Stimulated activated CD4-positive, alpha-beta T cell treated with anti-CD3 and anti-CD28 coated beads, Interleukin-15, amount 100 ng/mL, for 1 hour (primary cell): Measurements from ENCODE around the gene CMTM1.
"Not testable (repeated sequence)": the region's sequence is repeated elsewhere in the genome, so short reads cannot be mapped to it uniquely, and the experiment has no call there.

Experiments
- DNase-seq, 2 donors: peaks; one replicate each; pipeline ENCODE4 v3.0.0-alpha.2; 2020; ENCODE audit warnings: low read depth in 1 of 2, low spot score in 1 of 2

CMTM1 gene

DNA sequence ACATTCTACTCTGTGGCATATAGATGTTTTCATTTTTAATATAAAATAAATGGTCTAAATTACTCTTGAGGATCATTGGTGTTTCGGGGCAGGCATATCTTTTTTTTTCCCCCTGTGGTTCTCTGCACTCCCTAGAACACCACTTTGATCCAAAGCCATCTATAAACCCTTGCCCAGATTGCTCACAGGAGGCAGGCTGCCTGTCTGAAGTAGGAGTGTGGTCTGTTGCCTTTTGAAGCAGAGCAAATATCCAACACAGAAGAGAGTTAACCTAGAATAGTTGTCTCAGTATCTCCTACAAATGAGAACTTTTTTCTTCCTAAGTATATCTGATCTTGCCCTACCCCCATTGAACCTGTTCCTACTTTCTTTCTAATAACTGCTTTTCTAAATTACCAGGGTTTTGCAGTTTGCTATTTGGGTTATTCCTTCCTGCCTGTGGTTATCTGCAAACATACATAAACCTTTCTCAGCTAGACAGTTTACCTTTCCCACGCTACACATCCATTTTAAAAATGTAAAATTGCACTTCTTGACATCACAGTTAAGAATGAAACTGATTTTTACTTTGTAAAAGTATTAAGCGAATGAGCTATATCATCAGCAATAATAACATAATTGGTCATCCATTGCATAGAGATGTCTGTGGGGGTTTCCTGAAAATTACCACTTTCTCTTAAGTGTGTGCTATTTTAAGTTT lies 4.7 kb upstream of the CMTM1 start:
- no peak for DNase-seq

GRCh38 chr16:66562409-66562808 lies 3.8 kb upstream of the CMTM1 start:
- DNase-seq, result no peak

DNA sequence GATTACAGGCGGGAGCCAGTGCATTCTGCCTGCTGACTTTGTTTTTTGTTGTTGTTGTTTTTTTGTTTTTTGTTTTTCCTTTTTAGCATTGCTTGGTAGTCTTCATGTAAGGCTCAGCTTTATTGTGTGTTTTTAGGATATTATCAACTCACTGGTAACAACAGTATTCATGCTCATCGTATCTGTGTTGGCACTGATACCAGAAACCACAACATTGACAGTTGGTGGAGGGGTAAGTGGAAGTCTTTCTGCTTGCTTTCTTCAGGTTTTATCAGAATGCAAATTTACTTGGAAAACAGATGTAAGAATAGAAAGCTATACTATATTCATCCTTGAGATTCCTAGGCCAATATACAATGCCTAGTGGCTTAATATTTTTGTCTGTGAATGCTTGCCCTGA lies 3.3 kb upstream of the CMTM1 start:
- DNase-seq, result no peak

GRCh38 chr16:66563574-66564334 lies 2.5 kb upstream of the CMTM1 start:
- no peak for DNase-seq

DNA sequence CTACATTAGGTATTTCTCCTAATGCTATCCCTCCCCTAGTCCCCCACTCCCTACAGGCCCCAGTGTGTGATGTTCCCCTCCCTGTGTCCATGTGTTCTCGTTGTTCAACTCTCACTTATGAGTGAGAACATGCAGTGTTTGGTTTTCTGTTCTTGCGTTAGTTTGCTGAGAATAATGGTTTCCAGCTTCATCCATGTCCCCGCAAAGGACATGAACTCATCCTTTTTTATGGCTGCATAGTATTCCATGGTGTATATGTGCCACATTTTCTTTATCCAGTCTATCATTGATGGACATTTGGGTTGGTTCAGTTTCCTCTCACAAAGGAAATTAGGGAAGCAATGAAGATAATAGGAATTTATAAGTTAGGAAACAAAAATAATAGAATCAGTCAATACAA lies 1.0 kb downstream of the CMTM1 start:
- not testable (repeated sequence) for DNase-seq

DNA sequence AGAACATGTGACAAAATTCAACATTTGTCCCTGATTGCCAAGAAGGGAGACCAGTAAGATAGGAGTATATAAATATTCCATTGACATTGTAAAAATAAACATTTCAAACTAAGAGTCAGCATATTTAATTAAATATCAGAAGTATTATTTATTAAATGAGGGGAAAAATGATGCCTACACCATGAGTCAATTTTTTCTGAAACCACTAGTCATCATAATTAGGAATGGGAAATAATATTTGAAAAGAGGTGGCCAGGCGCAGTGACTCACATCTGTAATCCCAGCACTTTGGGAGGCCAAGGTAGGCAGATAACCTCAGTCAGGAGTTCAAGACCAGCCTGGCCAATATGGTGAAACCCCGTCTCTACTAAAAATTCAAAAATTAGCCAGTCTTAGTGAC lies 2.1 kb downstream of the CMTM1 start:
- no peak for DNase-seq

DNA sequence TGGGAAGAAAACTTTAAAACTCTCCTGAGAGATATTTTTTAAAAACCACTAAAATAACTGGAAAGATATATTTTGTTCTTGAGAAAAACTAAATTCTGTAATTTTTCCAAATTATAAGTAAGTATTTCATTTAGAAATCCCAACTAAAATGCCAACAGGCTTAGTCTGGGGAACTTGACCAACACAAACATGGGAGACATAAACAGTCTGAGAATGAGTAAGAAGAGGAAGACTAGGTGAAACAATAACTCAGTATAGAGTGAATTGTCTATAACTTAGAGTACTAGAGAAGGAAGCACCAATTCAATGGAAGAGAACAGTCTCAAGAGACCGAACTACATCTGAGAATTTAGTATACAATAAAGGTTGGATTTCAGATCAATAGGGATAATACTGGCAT lies 2.9 kb downstream of the CMTM1 start:
- DNase-seq, result no peak

DNA sequence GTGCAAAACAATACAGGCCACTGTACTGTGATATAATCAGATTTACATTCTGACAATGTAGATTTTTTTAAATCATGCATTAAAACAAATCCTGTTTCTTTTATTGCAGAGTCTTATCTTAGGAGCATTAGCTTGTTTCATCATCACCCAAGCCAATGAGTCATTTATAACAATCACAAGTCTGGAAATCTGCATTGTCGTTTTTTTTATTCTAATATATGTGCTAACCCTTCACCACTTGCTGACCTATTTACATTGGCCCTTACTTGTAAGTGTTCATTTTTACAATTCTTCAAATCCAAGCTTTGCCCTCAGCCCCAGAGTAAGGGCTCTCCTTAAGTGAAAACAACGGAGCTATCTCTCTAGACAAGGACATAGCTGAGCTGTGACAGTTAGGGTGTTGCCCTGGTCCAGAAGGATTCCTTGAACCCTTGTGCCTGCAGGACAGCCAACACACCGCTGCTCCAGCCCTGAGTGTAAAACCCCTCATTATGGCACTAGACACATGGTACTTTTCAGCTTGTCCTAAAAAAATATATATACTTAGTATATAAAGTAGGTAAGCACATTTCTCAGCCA lies 3.7 kb downstream of the CMTM1 start:
- DNase-seq, result no peak

DNA sequence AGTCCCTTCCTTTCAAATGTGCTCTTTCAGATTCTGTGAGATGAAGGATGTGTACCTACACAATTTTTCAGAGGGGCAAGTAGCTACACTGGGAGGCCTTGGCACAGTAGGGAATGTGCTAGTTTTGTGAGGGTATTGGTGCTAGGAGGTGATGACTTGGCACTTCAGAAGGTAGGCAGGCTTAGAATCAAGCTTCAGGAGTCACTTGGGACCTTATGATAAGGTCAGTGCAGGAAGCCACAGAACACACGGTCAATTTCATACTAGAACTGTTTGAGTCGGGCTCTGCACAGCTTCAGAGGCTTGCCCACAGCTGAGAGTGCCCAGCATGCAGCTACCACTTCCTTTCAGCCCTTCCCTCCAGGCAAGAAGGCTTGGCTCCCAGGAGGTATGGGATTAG lies 6.1 kb downstream of the CMTM1 start:
- no peak for DNase-seq

DNA sequence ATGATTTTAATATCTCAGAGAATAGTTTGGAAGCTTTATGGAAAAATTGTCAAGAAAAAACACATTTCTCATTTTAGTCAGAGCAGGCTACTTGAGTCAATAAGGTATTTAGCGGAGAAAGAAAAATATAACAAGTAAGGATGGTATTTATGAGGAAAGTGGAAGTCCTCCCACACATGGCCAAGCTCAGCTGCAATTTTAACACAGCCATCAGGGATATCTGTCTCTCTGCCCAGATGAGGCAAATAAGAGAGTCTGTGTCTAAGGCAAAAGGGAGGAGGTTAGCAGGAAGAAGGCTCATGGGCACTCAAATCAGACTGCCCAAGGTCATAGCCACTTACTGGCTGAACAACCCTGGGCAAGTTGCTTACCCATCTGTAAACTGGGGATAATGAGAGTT lies 7.8 kb downstream of the CMTM1 start:
- DNase-seq, result no peak

DNA sequence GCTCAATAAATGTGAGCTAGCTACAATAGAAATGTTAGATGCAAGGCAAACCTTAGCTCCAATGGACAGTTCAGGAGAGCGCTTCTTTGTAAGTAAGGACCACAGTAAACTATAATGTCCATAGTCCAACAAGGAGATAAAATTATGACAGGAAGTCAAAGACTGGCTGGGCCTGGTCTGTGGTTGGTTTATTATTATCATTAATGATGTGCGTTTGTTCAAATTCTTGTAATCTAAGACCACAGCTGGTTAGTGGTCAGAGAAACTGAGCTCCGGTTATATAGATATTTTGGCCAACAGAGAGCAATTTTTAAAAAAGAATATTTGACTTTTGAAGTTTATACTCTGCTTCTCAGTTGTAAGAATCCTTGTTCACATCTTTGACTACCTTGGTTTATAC lies 8.3 kb downstream of the CMTM1 start:
- no peak for DNase-seq

DNA sequence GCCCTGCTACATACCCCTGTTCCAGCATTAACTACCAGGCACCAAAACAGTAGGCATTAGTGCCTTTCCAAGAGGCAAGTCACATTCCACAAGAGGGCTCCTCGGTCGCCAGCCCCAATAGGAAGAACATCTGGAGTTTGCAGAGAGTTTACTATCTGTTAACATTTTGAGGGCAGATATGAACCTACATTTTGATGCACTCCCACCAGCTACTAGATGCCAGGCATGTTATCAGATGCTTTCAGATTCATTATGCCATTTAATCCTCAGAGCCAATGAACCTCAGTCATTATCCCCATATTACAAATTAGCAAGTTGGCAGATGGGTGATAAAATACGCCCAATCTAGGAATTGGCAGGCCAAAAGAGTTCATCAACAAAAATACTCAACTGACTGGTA lies 8.8 kb downstream of the CMTM1 start:
- DNase-seq, result no peak

- DNase-seq, result no peak
Measured at GRCh38 chr16:66576296-66576695, 10.1 kb downstream of the CMTM1 start.

DNA sequence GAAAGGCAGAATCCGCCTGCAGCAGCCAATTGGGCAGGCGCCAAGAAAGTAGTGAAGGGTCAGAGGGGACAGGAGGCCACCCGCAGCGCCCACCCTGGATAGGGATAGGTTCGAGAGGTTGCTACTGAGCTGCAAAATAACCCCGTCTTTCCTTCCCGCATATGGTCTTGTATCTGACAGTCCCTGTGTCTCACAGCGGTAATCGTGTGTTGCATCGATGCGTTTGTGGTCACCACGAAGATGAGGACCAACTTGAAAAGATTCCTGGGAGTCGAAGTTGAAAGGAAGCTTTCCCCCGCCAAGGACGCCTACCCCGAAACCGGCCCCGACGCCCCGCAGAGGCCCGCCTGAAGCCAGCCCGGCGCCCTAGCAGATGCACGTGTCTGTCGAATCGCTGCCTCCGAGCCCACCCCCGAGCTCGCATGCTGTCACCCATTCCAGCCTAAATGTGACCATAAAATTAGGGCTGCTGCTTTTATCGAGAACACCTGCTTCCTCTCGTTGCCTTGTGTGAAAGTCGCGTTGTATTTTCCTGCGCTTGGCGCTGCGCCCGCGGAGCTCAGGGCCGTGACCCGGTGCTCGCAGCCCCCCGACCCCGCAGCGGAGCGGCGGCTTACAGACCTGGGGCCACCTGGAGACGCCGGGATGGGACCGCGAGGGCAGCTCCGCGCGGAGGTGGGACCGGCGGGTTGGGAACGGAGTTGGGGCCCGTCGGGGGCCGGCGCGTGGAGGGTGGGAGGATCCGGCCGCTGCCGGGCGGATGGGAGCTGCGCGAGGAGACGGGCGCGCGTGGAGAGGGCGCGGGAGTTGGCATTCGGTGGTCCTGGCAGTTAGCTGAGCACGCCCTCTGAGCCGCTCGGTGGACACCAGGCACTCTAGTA lies 12.7 kb downstream of the CMTM1 start, which contains the start of gene CMTM2:
TSS of gene CMTM2 (plus strand) at position 813 of the 881 bp plus-strand sequence. CDS start 145 bp downstream, outside the sequence.
- DNase-seq, result peak in 1 of 2 donors; percentile 20

- DNase-seq, result no peak
Measured at GRCh38 chr16:66580605-66581209, 14.5 kb downstream of the CMTM1 start.

DNA sequence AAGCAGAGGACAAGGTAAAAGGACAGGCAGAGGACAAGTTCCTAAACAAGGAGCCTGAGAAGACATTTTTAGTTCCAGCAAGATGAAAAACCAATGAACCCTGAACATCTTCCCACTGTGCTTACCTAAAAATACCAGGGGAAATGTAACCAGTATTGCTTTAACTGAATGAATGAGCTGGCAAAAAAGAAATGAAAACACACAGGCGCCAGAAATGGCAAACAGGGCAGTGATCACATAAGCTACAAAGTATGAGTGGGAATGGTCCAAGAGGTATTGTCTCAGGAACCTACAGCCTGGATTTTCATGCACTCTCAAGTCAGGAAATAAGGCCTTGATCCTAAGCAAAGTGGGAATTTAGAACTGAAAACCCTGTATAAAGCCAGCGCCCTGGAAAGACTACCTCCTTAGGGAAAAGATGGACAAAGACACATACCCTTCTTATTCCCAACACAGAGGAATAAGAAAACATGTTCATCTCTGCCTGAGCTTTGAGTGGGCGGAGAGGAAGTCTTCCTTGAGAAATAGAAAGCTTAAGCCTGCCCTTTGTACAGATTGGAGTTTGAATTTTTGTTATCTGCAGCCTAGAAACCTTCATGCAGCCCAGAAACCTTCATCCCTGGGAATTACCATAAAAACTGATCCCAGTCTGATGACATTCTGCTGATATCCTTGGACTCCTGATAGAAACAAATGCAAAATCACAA lies 15.2 kb downstream of the CMTM1 start:
- no peak for DNase-seq

DNA sequence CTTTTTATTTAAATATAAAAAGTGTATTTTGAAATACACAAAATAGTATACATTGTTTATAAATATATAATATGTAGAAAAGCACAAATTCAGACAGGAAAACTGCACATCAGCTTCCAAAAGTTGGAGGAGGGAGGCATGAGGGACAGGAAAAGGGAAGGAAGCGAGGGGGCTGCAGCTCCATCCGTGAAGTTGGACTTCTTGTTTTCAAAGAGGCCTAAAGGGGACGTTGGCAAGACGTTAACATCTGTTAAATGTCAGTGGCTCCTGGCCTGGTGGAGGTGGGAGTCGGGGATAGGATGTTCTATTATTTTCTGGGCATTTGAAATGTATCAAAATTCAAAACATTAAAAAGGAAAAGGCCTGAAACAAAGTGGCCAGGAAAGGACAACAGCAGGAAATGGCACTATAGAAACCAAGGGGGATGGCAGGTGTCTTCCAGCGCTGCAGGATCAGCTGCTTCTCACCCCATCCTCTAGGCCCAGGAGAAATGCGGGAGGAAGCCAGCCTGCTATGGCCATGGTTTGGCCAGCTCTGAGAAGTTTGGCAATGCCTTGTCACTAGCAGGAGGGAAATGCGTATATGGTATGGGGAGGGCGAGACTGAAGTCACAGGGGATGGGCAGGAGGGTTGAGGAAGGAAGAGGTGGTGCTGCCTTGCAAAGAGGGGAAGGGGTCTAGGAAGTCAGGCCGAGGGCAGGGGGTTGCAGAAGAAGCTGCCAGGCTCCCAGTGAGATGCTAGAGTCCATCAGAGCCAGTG lies 19.4 kb downstream of the CMTM1 start:
- no peak for DNase-seq

DNA sequence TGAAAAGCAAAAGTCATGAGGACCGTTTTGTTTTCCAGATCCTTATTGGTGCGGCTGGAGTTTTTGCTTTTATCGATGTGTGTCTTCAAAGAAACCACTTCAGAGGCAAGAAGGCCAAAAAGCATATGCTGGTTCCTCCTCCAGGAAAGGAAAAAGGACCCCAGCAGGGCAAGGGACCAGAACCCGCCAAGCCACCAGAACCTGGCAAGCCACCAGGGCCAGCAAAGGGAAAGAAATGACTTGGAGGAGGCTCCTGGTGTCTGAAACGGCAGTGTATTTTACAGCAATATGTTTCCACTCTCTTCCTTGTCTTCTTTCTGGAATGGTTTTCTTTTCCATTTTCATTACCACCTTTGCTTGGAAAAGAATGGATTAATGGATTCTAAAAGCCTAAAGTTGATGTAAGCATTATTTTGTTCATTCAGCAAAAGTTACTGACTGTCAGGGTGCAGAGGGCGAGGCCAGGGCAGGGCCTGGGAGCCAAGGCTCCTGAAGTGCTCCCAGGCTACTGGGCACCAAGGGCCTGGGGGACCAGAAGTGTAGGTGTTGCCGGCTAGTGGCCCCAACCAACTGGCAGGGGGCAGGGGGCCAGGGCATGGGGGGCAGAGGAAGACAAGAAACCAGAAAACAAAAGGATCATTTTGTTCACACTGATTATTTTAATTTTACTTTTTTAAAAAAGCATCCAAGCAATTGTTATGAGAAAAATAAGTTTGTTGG lies 21.8 kb downstream of the CMTM1 start:
- DNase-seq, result no peak
